Measurements from ENCODE around the gene ZNF777.

The ZNF777 gene

DNA sequence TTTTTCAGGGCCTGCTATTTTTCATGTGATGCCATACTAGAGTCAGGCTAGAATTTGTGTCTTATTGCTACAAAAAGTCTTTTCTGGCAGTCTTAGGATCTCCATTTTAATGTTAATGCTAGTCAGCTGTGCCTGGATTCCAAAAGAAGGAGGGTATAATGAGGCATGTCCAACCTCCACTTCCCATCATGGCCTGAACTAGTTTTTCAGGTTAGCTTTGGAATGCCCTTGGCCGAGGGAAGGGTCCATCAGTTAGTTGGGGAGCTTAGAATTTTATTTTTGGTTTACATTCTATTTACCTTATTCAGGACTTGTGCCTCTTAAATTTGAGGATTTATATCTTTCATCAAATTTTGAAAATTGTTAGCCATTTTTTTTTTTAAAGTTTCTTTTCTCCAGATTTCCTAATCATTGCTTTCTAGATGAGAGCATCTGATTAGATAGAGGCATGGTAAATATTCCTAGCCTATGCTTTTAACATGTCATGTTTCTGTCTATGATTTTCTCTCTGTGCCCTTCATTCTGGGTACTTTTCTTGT lies 6.5 kb upstream of the ZNF777 start:
- TF ChIP-seq, protein P1, sequence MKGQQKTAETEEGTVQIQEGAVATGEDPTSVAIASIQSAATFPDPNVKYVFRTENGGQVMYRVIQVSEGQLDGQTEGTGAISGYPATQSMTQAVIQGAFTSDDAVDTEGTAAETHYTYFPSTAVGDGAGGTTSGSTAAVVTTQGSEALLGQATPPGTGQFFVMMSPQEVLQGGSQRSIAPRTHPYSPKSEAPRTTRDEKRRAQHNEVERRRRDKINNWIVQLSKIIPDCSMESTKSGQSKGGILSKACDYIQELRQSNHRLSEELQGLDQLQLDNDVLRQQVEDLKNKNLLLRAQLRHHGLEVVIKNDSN (IDR thresholded peaks at IDR 0.05) = no peak
- TF ChIP-seq TAF1 (IDR thresholded peaks at IDR 0.05; ENCODE audit: low read depth) (no peak), TCF12 (IDR thresholded peaks at IDR 0.05; ENCODE audit: low read depth) (no peak), CREB1 (IDR thresholded peaks at IDR 0.05; ENCODE audit: low read depth) (no peak), ZBTB7A (IDR thresholded peaks at IDR 0.05; ENCODE audit: low read depth) (no peak), RAD21 (IDR thresholded peaks at IDR 0.05; ENCODE audit: low read depth) (no peak), EGR1 (IDR thresholded peaks at IDR 0.05) (no peak), TEAD4 (IDR thresholded peaks at IDR 0.05) (no peak), YY1 (IDR thresholded peaks at IDR 0.05; ENCODE audit: low read depth) (no peak), FOXM1 (IDR thresholded peaks at IDR 0.05; ENCODE audit: borderline replicate concordance, low read depth) (no peak), EP300 (IDR thresholded peaks at IDR 0.05; ENCODE audit: borderline replicate concordance) (no peak), CEBPB (IDR thresholded peaks at IDR 0.05) (no peak)
- TF ChIP-seq, protein P2, sequence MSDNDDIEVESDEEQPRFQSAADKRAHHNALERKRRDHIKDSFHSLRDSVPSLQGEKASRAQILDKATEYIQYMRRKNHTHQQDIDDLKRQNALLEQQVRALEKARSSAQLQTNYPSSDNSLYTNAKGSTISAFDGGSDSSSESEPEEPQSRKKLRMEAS (IDR thresholded peaks at IDR 0.05) = no peak
- TF ChIP-seq, protein P3, sequence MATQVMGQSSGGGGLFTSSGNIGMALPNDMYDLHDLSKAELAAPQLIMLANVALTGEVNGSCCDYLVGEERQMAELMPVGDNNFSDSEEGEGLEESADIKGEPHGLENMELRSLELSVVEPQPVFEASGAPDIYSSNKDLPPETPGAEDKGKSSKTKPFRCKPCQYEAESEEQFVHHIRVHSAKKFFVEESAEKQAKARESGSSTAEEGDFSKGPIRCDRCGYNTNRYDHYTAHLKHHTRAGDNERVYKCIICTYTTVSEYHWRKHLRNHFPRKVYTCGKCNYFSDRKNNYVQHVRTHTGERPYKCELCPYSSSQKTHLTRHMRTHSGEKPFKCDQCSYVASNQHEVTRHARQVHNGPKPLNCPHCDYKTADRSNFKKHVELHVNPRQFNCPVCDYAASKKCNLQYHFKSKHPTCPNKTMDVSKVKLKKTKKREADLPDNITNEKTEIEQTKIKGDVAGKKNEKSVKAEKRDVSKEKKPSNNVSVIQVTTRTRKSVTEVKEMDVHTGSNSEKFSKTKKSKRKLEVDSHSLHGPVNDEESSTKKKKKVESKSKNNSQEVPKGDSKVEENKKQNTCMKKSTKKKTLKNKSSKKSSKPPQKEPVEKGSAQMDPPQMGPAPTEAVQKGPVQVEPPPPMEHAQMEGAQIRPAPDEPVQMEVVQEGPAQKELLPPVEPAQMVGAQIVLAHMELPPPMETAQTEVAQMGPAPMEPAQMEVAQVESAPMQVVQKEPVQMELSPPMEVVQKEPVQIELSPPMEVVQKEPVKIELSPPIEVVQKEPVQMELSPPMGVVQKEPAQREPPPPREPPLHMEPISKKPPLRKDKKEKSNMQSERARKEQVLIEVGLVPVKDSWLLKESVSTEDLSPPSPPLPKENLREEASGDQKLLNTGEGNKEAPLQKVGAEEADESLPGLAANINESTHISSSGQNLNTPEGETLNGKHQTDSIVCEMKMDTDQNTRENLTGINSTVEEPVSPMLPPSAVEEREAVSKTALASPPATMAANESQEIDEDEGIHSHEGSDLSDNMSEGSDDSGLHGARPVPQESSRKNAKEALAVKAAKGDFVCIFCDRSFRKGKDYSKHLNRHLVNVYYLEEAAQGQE (IDR thresholded peaks at IDR 0.05; ENCODE audit: low read depth) = no peak

DNA sequence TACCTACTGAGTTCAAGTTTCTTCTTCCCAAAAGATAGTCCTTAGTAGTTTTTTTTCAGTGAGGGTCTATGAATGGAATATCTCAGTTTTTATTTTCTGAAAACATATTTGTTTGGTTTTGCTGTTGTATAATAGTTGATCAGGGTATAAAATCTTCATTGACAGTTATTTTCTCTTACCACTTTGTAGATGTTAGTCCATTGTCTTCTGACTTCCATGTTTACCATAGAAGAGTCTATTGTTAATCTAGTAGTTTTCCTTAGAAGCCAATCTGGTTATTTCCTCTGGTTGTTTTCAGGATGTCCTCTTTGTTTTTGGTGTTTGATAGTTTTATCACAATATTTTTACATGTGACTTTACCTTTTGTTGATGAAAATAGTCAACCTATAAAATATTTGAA lies 5.5 kb upstream of the ZNF777 start:
- TF ChIP-seq TAF1 (IDR thresholded peaks at IDR 0.05; ENCODE audit: low read depth) = no peak
- no peak for TF ChIP-seq EGR1 (IDR thresholded peaks at IDR 0.05)
- TF ChIP-seq YY1 (IDR thresholded peaks at IDR 0.05; ENCODE audit: low read depth) = no peak
- TF ChIP-seq RAD21 (IDR thresholded peaks at IDR 0.05; ENCODE audit: low read depth) = no peak
- TF ChIP-seq, protein P3 (IDR thresholded peaks at IDR 0.05; ENCODE audit: low read depth) = no peak
- no peak for TF ChIP-seq ZBTB7A (IDR thresholded peaks at IDR 0.05; ENCODE audit: low read depth)
- TF ChIP-seq CEBPB (IDR thresholded peaks at IDR 0.05) = no peak
- no peak for TF ChIP-seq TEAD4 (IDR thresholded peaks at IDR 0.05)
- TF ChIP-seq TCF12 (IDR thresholded peaks at IDR 0.05; ENCODE audit: low read depth) = no peak
- TF ChIP-seq, protein P2 (IDR thresholded peaks at IDR 0.05) = no peak
- no peak for TF ChIP-seq CREB1 (IDR thresholded peaks at IDR 0.05; ENCODE audit: low read depth)
- no peak for TF ChIP-seq EP300 (IDR thresholded peaks at IDR 0.05; ENCODE audit: borderline replicate concordance)
- no peak for TF ChIP-seq NFIC (IDR thresholded peaks at IDR 0.05)
- TF ChIP-seq, protein P1 (IDR thresholded peaks at IDR 0.05) = no peak
- TF ChIP-seq FOXM1 (IDR thresholded peaks at IDR 0.05; ENCODE audit: borderline replicate concordance, low read depth) = no peak

DNA sequence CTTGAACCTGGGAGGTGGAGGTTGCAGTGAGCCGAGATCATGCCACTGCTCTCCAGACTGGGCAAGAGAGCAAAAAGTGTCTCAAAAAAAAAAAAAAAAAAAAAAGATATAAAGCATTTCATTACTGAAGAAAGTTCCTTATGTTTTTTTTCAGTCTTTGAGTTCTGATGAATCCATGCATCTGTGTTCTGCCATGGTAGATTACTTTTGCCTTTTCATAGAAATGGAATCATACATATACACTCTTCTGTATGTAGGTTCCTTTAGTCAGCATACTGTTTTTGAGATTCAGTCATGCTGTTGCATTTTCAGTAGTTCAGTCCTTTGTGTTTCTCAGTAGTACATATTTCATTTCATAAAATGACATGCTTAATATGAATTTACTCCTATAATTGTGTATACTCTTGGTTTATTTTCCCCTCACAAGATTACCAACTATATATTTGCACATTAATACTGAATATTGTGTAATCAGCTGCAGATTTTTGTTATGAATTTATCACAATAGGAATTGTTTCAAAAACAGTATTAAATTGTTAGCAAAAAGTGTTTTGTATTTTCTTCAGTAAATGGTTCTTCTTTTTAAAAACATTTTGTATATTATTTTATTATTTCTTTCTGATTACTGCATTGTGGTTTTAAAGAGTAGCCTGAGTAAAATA lies 2.8 kb upstream of the ZNF777 start:
- TF ChIP-seq TAF1 (IDR thresholded peaks at IDR 0.05; ENCODE audit: low read depth) (no peak), NFIC (IDR thresholded peaks at IDR 0.05) (no peak), RAD21 (IDR thresholded peaks at IDR 0.05; ENCODE audit: low read depth) (no peak), EP300 (IDR thresholded peaks at IDR 0.05; ENCODE audit: borderline replicate concordance) (no peak), TCF12 (IDR thresholded peaks at IDR 0.05; ENCODE audit: low read depth) (no peak), ZBTB7A (IDR thresholded peaks at IDR 0.05; ENCODE audit: low read depth) (no peak), CEBPB (IDR thresholded peaks at IDR 0.05) (no peak), FOXM1 (IDR thresholded peaks at IDR 0.05; ENCODE audit: borderline replicate concordance, low read depth) (no peak), TEAD4 (IDR thresholded peaks at IDR 0.05) (no peak), CREB1 (IDR thresholded peaks at IDR 0.05; ENCODE audit: low read depth) (no peak), EGR1 (IDR thresholded peaks at IDR 0.05) (no peak), YY1 (IDR thresholded peaks at IDR 0.05; ENCODE audit: low read depth) (no peak)
- TF ChIP-seq, protein P3 (IDR thresholded peaks at IDR 0.05; ENCODE audit: low read depth) = no peak
- TF ChIP-seq, protein P1 (IDR thresholded peaks at IDR 0.05) = no peak
- TF ChIP-seq, protein P2 (IDR thresholded peaks at IDR 0.05) = no peak
